Measurements from ENCODE around the gene CCHCR1. TPM values are rescaled to one million over a fixed set of nuclear protein-coding genes. Genes with fewer than 3 reads are reported as not detected.

CCHCR1 gene
- total and polyA plus RNA-seq, 2 of the 8 experiments (the other 6 are each of a cell fraction or from before 2014, with no cell fraction given), result 20.9 to 38.0 TPM

- TF ChIP-seq CHD7 (IDR thresholded peaks at IDR 0.05; ENCODE audit: insufficient replicate concordance, low read length) (no peak), TAF1 (IDR thresholded peaks at IDR 0.05; ENCODE audit: low read depth, low read length) (no peak)
Observed at GRCh38 chr6:31103136-31103535, 54.5 kb downstream of the CCHCR1 start (continued).
